K562 (cell line): ENCODE measurements around the gene GAMT. TPM values are rescaled to one million over a fixed set of nuclear protein-coding genes. Genes with fewer than 3 reads are reported as not detected.
A peak's percentile ranks its signal among the peaks of the same experiment; 100 is the strongest.

Experiments
- ATAC-seq: fragments of 200-7000 bp; cut with Tn5 transposase; 3 replicates; pipeline ENCODE4 v1.9.1; 2020; ENCODE audit warnings: moderate library complexity
- BruUV-seq: library from RNA; stranded (reverse); fragments of 400-500 nt; replicated peaks from 2 replicates; lab custom pipeline; 2021; lab: Mats Ljungman, UMichigan
- CTCF ChIA-PET: fragments of 300-600 bp; formaldehyde crosslinking; extraction: SDS; loops from one replicate; lab custom pipeline; 2021; ENCODE audit warnings: low intra/inter-chr PET ratio; lab: Yijun Ruan, JAX
- POLR2A ChIA-PET: fragments of 300-600, 350-650 bp; sonication (Branson Sonifier 250); formaldehyde crosslinking; extraction: SDS; loops from one replicate; lab custom pipeline; 2021; ENCODE audit warnings: antibody characterized with exemption, inconsistent platforms; lab: Yijun Ruan, JAX
- DNase-seq, 4 experiments: peaks; one replicate each; pipeline versions ENCODE4 v3.0.0 to v3.0.0-alpha.2; 2011 to 2018; ENCODE audit warnings: low spot score in 3 of 4, mixed read lengths in 3 of 4; ENCODE audit errors: extremely low read depth in 1 of 4
- FAIRE-seq: peaks from 2 replicates; lab custom pipeline; 2011; peaks lifted over from hg19 to GRCh38; lab: Jason Lieb, UNC
- H2AFZ ChIP-seq: 2 replicates; pipeline ENCODE4 v1.6.0; 2011; ENCODE audit warnings: low read depth, low read length, control low read depth, inconsistent platforms
- H3K27ac ChIP-seq: fragments of 200-600 bp; 3 replicates; pipeline ENCODE4 v1.8.0; 2011; ENCODE audit warnings: low read depth, mild to moderate bottlenecking, control low read depth, inconsistent platforms, low read length, moderate library complexity, mixed read lengths; ENCODE audit errors: extremely low read depth
- H3K27me3 ChIP-seq, 2 experiments: fragments of 300-600 bp in 1 of 2; 2 replicates in 1 of 2; 3 replicates in 1 of 2; pipeline versions ENCODE4 v1.6.0 to v1.8.0; 2011; ENCODE audit warnings: inconsistent platforms in 2 of 2, low read length in 2 of 2, mild to moderate bottlenecking in 1 of 2, mixed read lengths in 1 of 2, moderate library complexity in 1 of 2; ENCODE audit not compliant: control insufficient read depth in 2 of 2, insufficient read depth in 2 of 2
- H3K36me3 ChIP-seq: fragments of 300-600 bp; 3 replicates; pipeline ENCODE4 v1.8.0; 2011; ENCODE audit warnings: mild to moderate bottlenecking, low read length, inconsistent platforms; ENCODE audit not compliant: control insufficient read depth, insufficient read depth
- H3K4me1 ChIP-seq, 2 experiments: fragments of 200-600 bp in 1 of 2; replicated peaks in 1 of 2; 2 replicates in 1 of 2; 3 replicates in 1 of 2; pipeline versions ENCODE4 v1.5.1 to v1.8.0; 2011; ENCODE audit warnings: inconsistent platforms in 2 of 2, low read length in 2 of 2, mild to moderate bottlenecking in 1 of 2, mixed read lengths in 1 of 2, moderate library complexity in 1 of 2; ENCODE audit not compliant: control insufficient read depth in 2 of 2, insufficient read depth in 2 of 2
- H3K4me2 ChIP-seq: 2 replicates; pipeline ENCODE4 v1.6.1; 2011; ENCODE audit warnings: low read length, control low read depth, inconsistent platforms, mixed read lengths; ENCODE audit not compliant: insufficient read depth
- H3K4me3 ChIP-seq: fragments of 200-600 bp; sonication (generic), shearing (Covaris generic); 2 replicates; pipeline ENCODE4 v1.5.1; 2016; ENCODE audit warnings: control low read depth, inconsistent platforms
- H3K79me2 ChIP-seq: fragments of 200-600 bp; 3 replicates; pipeline ENCODE4 v1.8.0; 2011; ENCODE audit warnings: low read length, inconsistent platforms; ENCODE audit not compliant: control insufficient read depth, insufficient read depth
- H3K9ac ChIP-seq, 2 experiments: 2 replicates each; pipeline versions ENCODE4 v1.6.0 to v1.6.1; 2011; ENCODE audit warnings: low read depth in 2 of 2, low read length in 2 of 2, control low read depth in 1 of 2, inconsistent platforms in 1 of 2, mild to moderate bottlenecking in 1 of 2, mixed read lengths in 1 of 2; ENCODE audit not compliant: insufficient read depth in 1 of 2
- H3K9me1 ChIP-seq: one replicate; pipeline ENCODE4 v1.6.0; 2011; ENCODE audit warnings: inconsistent platforms, mild to moderate bottlenecking, low read length, moderate library complexity; ENCODE audit not compliant: control insufficient read depth, insufficient read depth
- H3K9me3 ChIP-seq: replicated peaks from 2 replicates; pipeline ENCODE4 v1.5.1; 2011; ENCODE audit warnings: low read depth, low read length, inconsistent platforms; ENCODE audit not compliant: control insufficient read depth, insufficient read depth
- H4K20me1 ChIP-seq: replicated peaks from 2 replicates; pipeline ENCODE4 v1.6.1; 2011; ENCODE audit warnings: low read length, inconsistent platforms, mixed read lengths; ENCODE audit not compliant: control insufficient read depth, insufficient read depth
- CAMTA2 ChIP-seq: fragments of 250-450 bp; sonication (Bioruptor Pico); conservative IDR thresholded peaks from 2 replicates; pipeline ENCODE4 v1.5.1; 2022
- EP400 ChIP-seq: fragments of 450-650 bp; IDR thresholded peaks from 2 replicates; pipeline ENCODE4 v1.6.1; 2017; ENCODE audit warnings: antibody characterized with exemption, mild to moderate bottlenecking, moderate library complexity
- GABPA ChIP-seq: fragments of 200-800 bp; sonication (Bioruptor generic); conservative IDR thresholded peaks from 2 replicates; pipeline ENCODE4 v1.6.1; 2016; ENCODE audit warnings: low read depth, missing genetic modification characterization, missing compliant biosample characterization
- MLX ChIP-seq, 2 experiments: fragments of 450-650 bp in 1 of 2; sonication (generic) in 1 of 2; formaldehyde crosslinking; conservative IDR thresholded peaks; 2 replicates each; pipeline versions ENCODE4 v1.4.0 to v1.8.1; 2020 to 2022; ENCODE audit warnings: mild to moderate bottlenecking in 1 of 2, missing genetic modification reagents in 1 of 2
- NR2C2 ChIP-seq, 2 experiments: fragments of 200-800 bp in 1 of 2; sonication (Bioruptor generic) in 1 of 2; sonication (generic) in 1 of 2; formaldehyde crosslinking in 1 of 2; IDR thresholded peaks; 2 replicates each; pipeline versions ENCODE4 v1.6.1 to v1.8.0; 2016 to 2022; ENCODE audit warnings: mild to moderate bottlenecking in 1 of 2, missing compliant biosample characterization in 1 of 2, missing genetic modification characterization in 1 of 2, missing genetic modification reagents in 1 of 2
- RFX1 ChIP-seq: fragments of 450-650 bp; IDR thresholded peaks from 2 replicates; pipeline ENCODE4 v1.6.1; 2016; ENCODE audit warnings: mild to moderate bottlenecking, moderate library complexity
- RFX5 ChIP-seq: IDR thresholded peaks from 2 replicates; pipeline ENCODE4 v1.6.1; 2011; ENCODE audit warnings: low read depth, mild to moderate bottlenecking, improper control_type of control experiment, low read length
- SAFB2 ChIP-seq: fragments of 200-400 bp; formaldehyde crosslinking; IDR thresholded peaks from 2 replicates; pipeline ENCODE4 v1.6.1; 2018; ENCODE audit warnings: borderline replicate concordance, low read length, low read depth, moderate library complexity; ENCODE audit not compliant: severe bottlenecking
- SIX5 ChIP-seq, 2 experiments: IDR thresholded peaks; 2 replicates each; pipeline ENCODE4 v1.6.1; 2011; ENCODE audit warnings: low read length in 2 of 2, borderline replicate concordance in 1 of 2, low read depth in 1 of 2, mild to moderate bottlenecking in 1 of 2, moderate library complexity in 1 of 2; ENCODE audit not compliant: insufficient read depth in 1 of 2
- ZNF175 ChIP-seq: fragments of 200-800 bp; sonication (Bioruptor generic); IDR thresholded peaks from 2 replicates; pipeline ENCODE4 v1.6.1; 2016; ENCODE audit warnings: low read depth, mild to moderate bottlenecking, missing genetic modification characterization, missing compliant biosample characterization
- ZNF384 ChIP-seq: IDR thresholded peaks from 2 replicates; pipeline ENCODE4 v1.6.1; 2012; ENCODE audit warnings: low read depth, low read length, improper control_type of control experiment
- ZNF551 ChIP-seq: fragments of 250-450 bp; sonication (Bioruptor Pico); IDR thresholded peaks from 2 replicates; pipeline ENCODE4 v1.5.0; 2021; ENCODE audit warnings: mild to moderate bottlenecking, moderate library complexity
- ZNF699 ChIP-seq: fragments of 250-450 bp; sonication (Bioruptor Pico); IDR thresholded peaks from 2 replicates; pipeline ENCODE4 v1.8.0; 2021; ENCODE audit warnings: mild to moderate bottlenecking, moderate library complexity; ENCODE audit not compliant: insufficient replicate concordance
- WGBS: fragments of 100-300 bp; shearing (Covaris generic); methylation state at CpG from one replicate; pipeline ENCODE4 v1.1.6; 2016; ENCODE audit warnings: low coverage, mixed read lengths; ENCODE audit not compliant: insufficient coverage; ENCODE audit errors: missing lambda C conversion rate; 5-methylcytosine and 5-hydroxymethylcytosine counted together
- in situ Hi-C: fragments of 300-500 bp; cut with MboI; formaldehyde crosslinking; loops from 4 replicates; pipeline ENCODE4 v1.15.0; 2018; ENCODE audit warnings: inconsistent platforms, mixed read lengths
- intact Hi-C: fragments of 100-400 bp; cut with micrococcal nuclease; formaldehyde crosslinking; loops from 2 replicates; pipeline ENCODE4 v1.14.2; 2022
- polyA plus RNA-seq, 8 experiments: library from polyadenylated mRNA; depleted of rRNA in 4 of 8; stranded (reverse) in 5 of 8; unstranded in 3 of 8; fragments of >200 nt; fragmentation: Nextera tagmentation in 2 of 8; fragmentation: Illumina TruSeq in 1 of 8; extraction: Ambion mirVana in 2 of 8; extraction: Trizol in 1 of 8; gene quantifications; 2 replicates each; pipeline versions ENCODE4 v1.2.1 to v1.2.3, GENCODE V29; 2011 to 2014; ENCODE audit warnings: inconsistent platforms in 1 of 8, missing spikeins in 1 of 8
- total RNA-seq, 7 experiments: library from RNA; depleted of rRNA in 6 of 7; stranded (reverse); fragments of >200 nt in 6 of 7; fragmentation: Illumina TruSeq in 2 of 7; extraction: Trizol in 2 of 7; gene quantifications; 2 replicates each; pipeline versions ENCODE4 v1.2.1 to v1.2.3, GENCODE V29; 2011 to 2021; ENCODE audit warnings: low replicate concordance in 1 of 7
- TF ChIP-seq, protein P1 (sequence below): fragments of 450-650 bp; formaldehyde crosslinking; IDR thresholded peaks from 2 replicates; pipeline ENCODE4 v1.4.0; 2022; ENCODE audit warnings: missing genetic modification characterization

The GAMT gene
- total and polyA plus RNA-seq, 9 of the 15 experiments (the other 6 are each of a cell fraction or from before 2014, with no cell fraction given) = 1.3 to 35.3 (median 27.2) TPM

DNA sequence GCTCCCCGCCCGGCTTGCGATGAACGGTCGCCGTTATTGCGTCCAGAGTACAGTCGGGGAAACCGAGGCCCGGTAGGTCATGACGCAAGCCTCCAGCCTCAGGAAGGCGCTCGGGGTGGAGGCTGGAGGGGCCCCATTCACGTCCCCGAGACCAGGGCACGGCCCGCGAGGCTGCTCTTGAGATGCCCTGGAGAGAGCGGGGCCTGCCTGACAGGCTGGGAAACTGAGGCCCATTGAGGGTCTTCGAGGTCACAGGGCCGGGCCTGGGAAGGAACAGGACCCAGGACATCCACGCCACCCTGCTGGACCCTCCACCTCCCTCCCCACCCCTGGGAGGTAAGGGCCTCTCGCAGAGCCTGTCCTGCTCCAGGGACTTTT, 17.3 kb downstream of the GAMT start (continued):
- TF ChIP-seq NR2C2 (CRISPR knock-in tag; IDR thresholded peaks at IDR 0.05) (no peak), NR2C2 (tag; IDR thresholded peaks at IDR 0.05) (no peak; the same call in 1 of the 2 replicates)

GRCh38 chr19:1383312-1384084, 17.8 kb downstream of the GAMT start, which contains the start of gene NDUFS7:
TSS of gene NDUFS7 (plus strand) at chr19:1383907. CDS start at chr19:1383927, 20 bp downstream.
- peak; percentile 94 for FAIRE-seq
- peak within 1 kb of the TSS; percentile 98 to 100 for H3K9ac ChIP-seq
- peak within 1 kb of the TSS; percentile 67 for H2AFZ ChIP-seq
- H3K27ac ChIP-seq = peak within 1 kb of the TSS; percentile 97
- peak; percentile 75 to 95 (median 80) for DNase-seq
- in situ Hi-C loops (loop anchor here (5.0 kb wide), 1 partner anchor 106 kb away; the partner anchor contains the start of gene FAM174C), intact Hi-C loops (no loop called here)
- no peaks in the 10 kb centered on the region for H3K9me3 ChIP-seq
- WGBS = under 1% methylated on average over 75 of the region's 90 CpGs
- peak; percentile 91 for ATAC-seq
- no peaks in the 10 kb centered on the region for H3K27me3 ChIP-seq
- H3K4me2 ChIP-seq = peak within 1 kb of the TSS; percentile 91
- ChIA-PET POLR2A (interaction anchor here (0.6 to 1.4 kb wide), 6 partner anchors 10 to 1291 kb away, joined by 3 to 5 read pairs (median 3); no protein-coding TSS in a partner anchor), CTCF (no interaction called here)
- peaks cover 45% of the 10 kb centered on the region for H3K79me2 ChIP-seq
- H4K20me1 ChIP-seq = no peaks in the 10 kb centered on the region; the same call in none of the 2 replicates
- peaks cover 0 to 49% of the 10 kb centered on the region in 2 experiments; a peak in 2 of 5 replicates for H3K4me1 ChIP-seq
- H3K9me1 ChIP-seq = no peaks in the 10 kb centered on the region
- H3K36me3 ChIP-seq = peaks cover 33% of the 10 kb centered on the region; the same call in 2 of the 3 replicates
- no TSS peak for BruUV-seq
- H3K4me3 ChIP-seq = peak within 1 kb of the TSS; percentile 91
- TF ChIP-seq GABPA (tag) (peak; percentile 96), SIX5 (IDR thresholded peaks at IDR 0.05; ENCODE audit: borderline replicate concordance in 1 of 2, insufficient read depth in 1 of 2, low read depth in 1 of 2, low read length in 2 of 2) (peak; percentile 82 to 87), ZNF175 (CRISPR knock-in tag) (no peak), RFX1 (no peak), MLX (CRISPR knock-in tag; conservative IDR thresholded peaks at IDR 0.05) (peak; percentile 26 to 88; a peak in 1 of 4 replicates), EP400 (peak; percentile 98), CAMTA2 (CRISPR knock-in tag) (no peak), ZNF551 (CRISPR knock-in tag) (no peak), RFX5 (peak; percentile 72; the same call in 1 of the 2 replicates), SAFB2 (no peak), ZNF384 (peak; percentile 59), ZNF699 (CRISPR knock-in tag) (no peak)
- TF ChIP-seq, protein P1, sequence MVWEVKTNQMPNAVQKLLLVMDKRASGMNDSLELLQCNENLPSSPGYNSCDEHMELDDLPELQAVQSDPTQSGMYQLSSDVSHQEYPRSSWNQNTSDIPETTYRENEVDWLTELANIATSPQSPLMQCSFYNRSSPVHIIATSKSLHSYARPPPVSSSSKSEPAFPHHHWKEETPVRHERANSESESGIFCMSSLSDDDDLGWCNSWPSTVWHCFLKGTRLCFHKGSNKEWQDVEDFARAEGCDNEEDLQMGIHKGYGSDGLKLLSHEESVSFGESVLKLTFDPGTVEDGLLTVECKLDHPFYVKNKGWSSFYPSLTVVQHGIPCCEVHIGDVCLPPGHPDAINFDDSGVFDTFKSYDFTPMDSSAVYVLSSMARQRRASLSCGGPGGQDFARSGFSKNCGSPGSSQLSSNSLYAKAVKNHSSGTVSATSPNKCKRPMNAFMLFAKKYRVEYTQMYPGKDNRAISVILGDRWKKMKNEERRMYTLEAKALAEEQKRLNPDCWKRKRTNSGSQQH = peak; percentile 51; the same call in 1 of the 2 replicates
